Measurements from ENCODE around the gene KIRREL3.

The KIRREL3 gene

GRCh38 chr11:126546191-126546590, 454.4 kb downstream of the KIRREL3 start:
- in situ Hi-C loops (cut with MboI; ENCODE audit: low sequenced_read_pairs), result no loop called here

GRCh38 chr11:126545057-126545555, 455.5 kb downstream of the KIRREL3 start:
- in situ Hi-C loops (cut with MboI; ENCODE audit: low sequenced_read_pairs), result no loop called here

- in situ Hi-C loops (cut with MboI; ENCODE audit: low sequenced_read_pairs), result no loop called here
Measured at GRCh38 chr11:126544108-126545056, 456.2 kb downstream of the KIRREL3 start.

- in situ Hi-C loops (cut with MboI; ENCODE audit: low sequenced_read_pairs), result no loop called here
Measured at GRCh38 chr11:126543691-126544090, 456.9 kb downstream of the KIRREL3 start.

GRCh38 chr11:126542334-126543015, 458.1 kb downstream of the KIRREL3 start:
- in situ Hi-C loops (cut with MboI; ENCODE audit: low sequenced_read_pairs), result no loop called here

GRCh38 chr11:126538071-126538470, 462.5 kb downstream of the KIRREL3 start:
- in situ Hi-C loops (cut with MboI; ENCODE audit: low sequenced_read_pairs), result no loop called here

- in situ Hi-C loops (cut with MboI; ENCODE audit: low sequenced_read_pairs), result no loop called here
Measured at GRCh38 chr11:126537492-126537891, 463.1 kb downstream of the KIRREL3 start.

- in situ Hi-C loops (cut with MboI; ENCODE audit: low sequenced_read_pairs), result no loop called here
Measured at GRCh38 chr11:126534141-126534805, 466.3 kb downstream of the KIRREL3 start.

- in situ Hi-C loops (cut with MboI; ENCODE audit: low sequenced_read_pairs), result no loop called here
Measured at GRCh38 chr11:126533560-126533959, 467.0 kb downstream of the KIRREL3 start.

- in situ Hi-C loops (cut with MboI; ENCODE audit: low sequenced_read_pairs), result no loop called here
Measured at GRCh38 chr11:126530416-126530815, 470.2 kb downstream of the KIRREL3 start.

GRCh38 chr11:126529037-126529436, 471.5 kb downstream of the KIRREL3 start:
- in situ Hi-C loops (cut with MboI; ENCODE audit: low sequenced_read_pairs), result no loop called here

- in situ Hi-C loops (cut with MboI; ENCODE audit: low sequenced_read_pairs), result no loop called here
Measured at GRCh38 chr11:126528075-126528474, 472.5 kb downstream of the KIRREL3 start.

GRCh38 chr11:126527651-126528050, 472.9 kb downstream of the KIRREL3 start:
- in situ Hi-C loops (cut with MboI; ENCODE audit: low sequenced_read_pairs), result no loop called here

- in situ Hi-C loops (cut with MboI; ENCODE audit: low sequenced_read_pairs), result no loop called here
Measured at GRCh38 chr11:126526471-126526870, 474.1 kb downstream of the KIRREL3 start.

- in situ Hi-C loops (cut with MboI; ENCODE audit: low sequenced_read_pairs), result no loop called here
Measured at GRCh38 chr11:126525702-126526101, 474.9 kb downstream of the KIRREL3 start.

GRCh38 chr11:126525216-126525615, 475.4 kb downstream of the KIRREL3 start:
- in situ Hi-C loops (cut with MboI; ENCODE audit: low sequenced_read_pairs), result no loop called here

- in situ Hi-C loops (cut with MboI; ENCODE audit: low sequenced_read_pairs), result no loop called here
Measured at GRCh38 chr11:126523441-126524205, 476.9 kb downstream of the KIRREL3 start.

- in situ Hi-C loops (cut with MboI; ENCODE audit: low sequenced_read_pairs), result no loop called here
Measured at GRCh38 chr11:126522606-126523005, 478.0 kb downstream of the KIRREL3 start.

- in situ Hi-C loops (cut with MboI; ENCODE audit: low sequenced_read_pairs), result no loop called here
Measured at GRCh38 chr11:126522152-126522551, 478.4 kb downstream of the KIRREL3 start.

GRCh38 chr11:126521196-126521595, 479.4 kb downstream of the KIRREL3 start:
- in situ Hi-C loops (cut with MboI; ENCODE audit: low sequenced_read_pairs), result no loop called here
